Mammary epithelial cell (primary cell): ENCODE data around the gene ZSCAN23.

ENCODE experiments used
- EZH2 ChIP-seq: IDR thresholded peaks from 2 replicates; pipeline ENCODE4 v1.6.1; 2012; ENCODE audit warnings: low read length, inconsistent platforms, borderline replicate concordance
- TF ChIP-seq, protein P1 (sequence below), 2 donors: IDR thresholded peaks in 1 of 2; conservative IDR thresholded peaks in 1 of 2; 2 replicates each; pipeline ENCODE4 v1.5.1; 2011 to 2012; ENCODE audit warnings: inconsistent platforms in 2 of 2, low read length in 2 of 2, mild to moderate bottlenecking in 2 of 2, control low read depth in 1 of 2, low read depth in 1 of 2; ENCODE audit not compliant: insufficient read depth in 1 of 2; ENCODE audit errors: extremely low read depth in 1 of 2

GRCh38 chr6:28407401-28407800, 35.9 kb downstream of the ZSCAN23 start:
- TF ChIP-seq EZH2 = no peak
- TF ChIP-seq, protein P1, sequence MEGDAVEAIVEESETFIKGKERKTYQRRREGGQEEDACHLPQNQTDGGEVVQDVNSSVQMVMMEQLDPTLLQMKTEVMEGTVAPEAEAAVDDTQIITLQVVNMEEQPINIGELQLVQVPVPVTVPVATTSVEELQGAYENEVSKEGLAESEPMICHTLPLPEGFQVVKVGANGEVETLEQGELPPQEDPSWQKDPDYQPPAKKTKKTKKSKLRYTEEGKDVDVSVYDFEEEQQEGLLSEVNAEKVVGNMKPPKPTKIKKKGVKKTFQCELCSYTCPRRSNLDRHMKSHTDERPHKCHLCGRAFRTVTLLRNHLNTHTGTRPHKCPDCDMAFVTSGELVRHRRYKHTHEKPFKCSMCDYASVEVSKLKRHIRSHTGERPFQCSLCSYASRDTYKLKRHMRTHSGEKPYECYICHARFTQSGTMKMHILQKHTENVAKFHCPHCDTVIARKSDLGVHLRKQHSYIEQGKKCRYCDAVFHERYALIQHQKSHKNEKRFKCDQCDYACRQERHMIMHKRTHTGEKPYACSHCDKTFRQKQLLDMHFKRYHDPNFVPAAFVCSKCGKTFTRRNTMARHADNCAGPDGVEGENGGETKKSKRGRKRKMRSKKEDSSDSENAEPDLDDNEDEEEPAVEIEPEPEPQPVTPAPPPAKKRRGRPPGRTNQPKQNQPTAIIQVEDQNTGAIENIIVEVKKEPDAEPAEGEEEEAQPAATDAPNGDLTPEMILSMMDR (conservative IDR thresholded peaks at IDR 0.05 in 1 of 2, IDR thresholded peaks at IDR 0.05 in 1 of 2; ENCODE audit: extremely low read depth in 1 of 2, insufficient read depth in 1 of 2, low read depth in 1 of 2, low read length in 2 of 2) = no peak
